ENCODE data around the gene CCDC88C.

CCDC88C gene

GRCh38 chr14:91315844-91316267 lies 101.8 kb downstream of the CCDC88C start:
- ChIA-PET CTCF (interaction anchor here (1.0 to 1.9 kb wide), 3 partner anchors 8 to 27 kb away, joined by 3 to 8 read pairs (median 4); no protein-coding TSS in a partner anchor), POLR2A (no interaction called here)
- peak; percentile 85 for DNase-seq (ENCODE audit: extremely low spot score)
- TF ChIP-seq, protein P1, sequence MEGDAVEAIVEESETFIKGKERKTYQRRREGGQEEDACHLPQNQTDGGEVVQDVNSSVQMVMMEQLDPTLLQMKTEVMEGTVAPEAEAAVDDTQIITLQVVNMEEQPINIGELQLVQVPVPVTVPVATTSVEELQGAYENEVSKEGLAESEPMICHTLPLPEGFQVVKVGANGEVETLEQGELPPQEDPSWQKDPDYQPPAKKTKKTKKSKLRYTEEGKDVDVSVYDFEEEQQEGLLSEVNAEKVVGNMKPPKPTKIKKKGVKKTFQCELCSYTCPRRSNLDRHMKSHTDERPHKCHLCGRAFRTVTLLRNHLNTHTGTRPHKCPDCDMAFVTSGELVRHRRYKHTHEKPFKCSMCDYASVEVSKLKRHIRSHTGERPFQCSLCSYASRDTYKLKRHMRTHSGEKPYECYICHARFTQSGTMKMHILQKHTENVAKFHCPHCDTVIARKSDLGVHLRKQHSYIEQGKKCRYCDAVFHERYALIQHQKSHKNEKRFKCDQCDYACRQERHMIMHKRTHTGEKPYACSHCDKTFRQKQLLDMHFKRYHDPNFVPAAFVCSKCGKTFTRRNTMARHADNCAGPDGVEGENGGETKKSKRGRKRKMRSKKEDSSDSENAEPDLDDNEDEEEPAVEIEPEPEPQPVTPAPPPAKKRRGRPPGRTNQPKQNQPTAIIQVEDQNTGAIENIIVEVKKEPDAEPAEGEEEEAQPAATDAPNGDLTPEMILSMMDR (IDR thresholded peaks at IDR 0.05; ENCODE audit: control extremely low read depth, extremely low read depth, low read depth, missing control alignments), result peak; percentile 31

GRCh38 chr14:91313852-91314251 lies 103.8 kb downstream of the CCDC88C start:
- ChIA-PET POLR2A (interaction anchor here (0.8 kb wide), 1 partner anchor 56 kb away, joined by 3 read pairs; no protein-coding TSS in a partner anchor), CTCF (interaction anchor here (1.2 to 3.9 kb wide), 2 partner anchors 10 to 104 kb away, joined by 3 to 23 read pairs; partner anchors contain the start of gene CCDC88C)
- TF ChIP-seq, protein P1 (IDR thresholded peaks at IDR 0.05; ENCODE audit: control extremely low read depth, extremely low read depth, low read depth, missing control alignments), result no peak
- DNase-seq (ENCODE audit: extremely low spot score), result no peak

GRCh38 chr14:91313154-91313850 lies 104.3 kb downstream of the CCDC88C start:
- POLR2A ChIA-PET, result interaction anchor here (0.8 kb wide), 1 partner anchor 56 kb away, joined by 3 read pairs; no protein-coding TSS in a partner anchor
- CTCF ChIA-PET, result interaction anchor here (0.8 to 3.9 kb wide), 3 partner anchors 11 to 106 kb away, joined by 3 to 23 read pairs (median 3); partner anchors contain the start of gene CCDC88C
- no peak for DNase-seq (ENCODE audit: extremely low spot score)
- TF ChIP-seq, protein P1 (IDR thresholded peaks at IDR 0.05; ENCODE audit: control extremely low read depth, extremely low read depth, low read depth, missing control alignments), result no peak

GRCh38 chr14:91311284-91311662 lies 106.3 kb downstream of the CCDC88C start:
- DNase-seq (ENCODE audit: extremely low spot score), result no peak
- ChIA-PET CTCF (interaction anchor here (3.9 kb wide), 1 partner anchor 13 kb away, joined by 23 read pairs; no protein-coding TSS in a partner anchor), POLR2A (no interaction called here)
- TF ChIP-seq, protein P1 (IDR thresholded peaks at IDR 0.05; ENCODE audit: control extremely low read depth, extremely low read depth, low read depth, missing control alignments), result no peak

DNA sequence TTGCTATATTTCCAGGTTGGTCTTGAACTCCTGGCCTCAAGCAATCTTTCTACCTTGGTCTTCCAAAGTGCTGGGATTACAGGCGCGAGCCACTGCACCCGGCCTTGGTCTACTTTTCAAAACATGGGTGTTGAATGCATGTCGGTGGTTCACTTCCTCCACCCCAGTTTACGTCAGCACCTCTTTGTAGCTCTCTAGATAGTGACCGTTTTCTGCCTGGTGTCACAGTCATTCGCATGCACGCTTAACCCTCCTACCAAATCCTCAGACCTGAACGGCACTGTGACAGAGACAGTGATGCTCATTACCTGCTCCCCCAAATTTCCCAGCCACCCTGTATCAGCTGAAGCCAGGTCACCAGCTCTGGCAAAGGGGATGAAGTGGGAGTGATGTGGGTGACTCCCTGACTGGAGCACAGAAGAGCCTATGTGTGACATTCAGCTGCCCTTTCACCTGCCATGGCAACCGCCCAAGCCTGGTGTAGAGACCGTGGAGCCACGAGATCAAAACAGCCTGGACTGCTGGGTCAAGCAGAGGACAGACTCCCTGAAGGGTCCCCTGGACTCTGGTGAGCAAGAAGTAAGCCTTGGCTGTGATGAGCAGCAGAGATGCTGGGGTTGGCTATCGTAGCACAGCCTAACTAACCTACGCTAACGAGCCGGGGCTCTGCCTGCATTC lies 106.9 kb downstream of the CCDC88C start:
- ChIA-PET POLR2A (no interaction called here), CTCF (interaction anchor here (3.9 kb wide), 1 partner anchor 13 kb away, joined by 23 read pairs; no protein-coding TSS in a partner anchor)
- TF ChIP-seq, protein P1 (IDR thresholded peaks at IDR 0.05; ENCODE audit: control extremely low read depth, extremely low read depth, low read depth, missing control alignments), result no peak
- DNase-seq (ENCODE audit: extremely low spot score), result no peak

GRCh38 chr14:91309756-91310280 lies 107.8 kb downstream of the CCDC88C start:
- no peak for DNase-seq (ENCODE audit: extremely low spot score)
- ChIA-PET CTCF (interaction anchor here (0.6 to 1.3 kb wide), 3 partner anchors 9 to 132 kb away, joined by 3 to 6 read pairs (median 4); no protein-coding TSS in a partner anchor), POLR2A (no interaction called here)
- TF ChIP-seq, protein P1 (IDR thresholded peaks at IDR 0.05; ENCODE audit: control extremely low read depth, extremely low read depth, low read depth, missing control alignments), result no peak
